MM.1S (cell line): ENCODE measurements around the gene FADS3.

Source experiments
- EZH2phosphoT487 ChIP-seq: fragments of 300-600 bp; sonication (generic); IDR thresholded peaks from 2 replicates; pipeline ENCODE4 v1.6.1; 2018; ENCODE audit warnings: antibody characterized with exemption, low read length
- TF ChIP-seq, protein P1 (sequence below): fragments of 300-600 bp; sonication (generic); IDR thresholded peaks from 2 replicates; pipeline ENCODE4 v1.5.1; 2016; ENCODE audit warnings: antibody characterized with exemption, low read length, mixed read lengths

DNA sequence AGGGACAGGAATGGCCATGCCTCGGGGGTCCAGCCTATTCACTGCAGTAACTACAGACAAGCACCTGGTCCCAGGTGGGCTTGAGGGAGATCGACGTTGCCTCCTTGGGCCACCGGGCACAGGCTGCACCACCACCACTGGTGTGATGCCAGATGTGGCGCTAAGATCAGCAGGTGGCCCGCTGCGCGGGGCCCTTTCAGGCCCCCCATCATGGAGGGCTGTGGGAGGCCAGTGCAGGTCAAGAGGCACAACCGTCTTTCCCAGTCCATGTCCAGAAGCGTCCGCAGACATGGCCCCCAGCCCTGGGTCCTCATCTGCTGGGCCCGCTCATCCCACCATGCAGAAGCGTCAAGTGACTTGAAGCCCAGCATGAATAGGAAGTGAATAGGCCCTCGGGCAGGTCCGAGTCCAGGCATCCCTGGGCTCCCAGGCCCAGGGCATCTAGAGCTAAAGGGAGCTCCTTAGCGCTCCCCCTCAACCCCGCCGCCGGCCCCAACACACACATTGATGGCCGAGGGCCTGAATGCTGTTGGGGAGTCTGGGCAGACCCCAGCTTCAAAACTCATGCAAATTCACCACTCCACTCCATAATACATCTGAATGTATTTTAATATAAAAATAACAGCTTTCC, 18.3 kb downstream of the FADS3 start:
- TF ChIP-seq, protein P1, sequence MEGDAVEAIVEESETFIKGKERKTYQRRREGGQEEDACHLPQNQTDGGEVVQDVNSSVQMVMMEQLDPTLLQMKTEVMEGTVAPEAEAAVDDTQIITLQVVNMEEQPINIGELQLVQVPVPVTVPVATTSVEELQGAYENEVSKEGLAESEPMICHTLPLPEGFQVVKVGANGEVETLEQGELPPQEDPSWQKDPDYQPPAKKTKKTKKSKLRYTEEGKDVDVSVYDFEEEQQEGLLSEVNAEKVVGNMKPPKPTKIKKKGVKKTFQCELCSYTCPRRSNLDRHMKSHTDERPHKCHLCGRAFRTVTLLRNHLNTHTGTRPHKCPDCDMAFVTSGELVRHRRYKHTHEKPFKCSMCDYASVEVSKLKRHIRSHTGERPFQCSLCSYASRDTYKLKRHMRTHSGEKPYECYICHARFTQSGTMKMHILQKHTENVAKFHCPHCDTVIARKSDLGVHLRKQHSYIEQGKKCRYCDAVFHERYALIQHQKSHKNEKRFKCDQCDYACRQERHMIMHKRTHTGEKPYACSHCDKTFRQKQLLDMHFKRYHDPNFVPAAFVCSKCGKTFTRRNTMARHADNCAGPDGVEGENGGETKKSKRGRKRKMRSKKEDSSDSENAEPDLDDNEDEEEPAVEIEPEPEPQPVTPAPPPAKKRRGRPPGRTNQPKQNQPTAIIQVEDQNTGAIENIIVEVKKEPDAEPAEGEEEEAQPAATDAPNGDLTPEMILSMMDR = no peak
- no peak for TF ChIP-seq EZH2phosphoT487
